Vagina (tissue), 2 donors: ENCODE results near the gene S1PR5. TPM values are rescaled to one million over a fixed set of nuclear protein-coding genes. Genes with fewer than 3 reads are reported as not detected.

ENCODE experiments used
- DNase-seq, 2 donors: peaks; one replicate each; pipeline ENCODE4 v3.0.0-alpha.2; 2017; ENCODE audit errors: extremely low spot score in 2 of 2
- H3K27ac ChIP-seq: fragments of 200-600 bp; sonication (generic); one replicate; pipeline ENCODE4 v1.5.1; 2019
- H3K27me3 ChIP-seq: fragments of 200-600 bp; sonication (generic); one replicate; pipeline ENCODE4 v1.5.1; 2019
- H3K36me3 ChIP-seq, 2 donors: fragments of 200-600 bp; sonication (generic); one replicate each; pipeline ENCODE4 v1.5.1; 2017 to 2019
- H3K4me1 ChIP-seq: fragments of 200-600 bp; sonication (generic); one replicate; pipeline ENCODE4 v1.5.1; 2019
- H3K4me3 ChIP-seq, 2 donors: fragments of 200-600 bp; sonication (generic); 1 replicate in 1 of 2; 2 replicates in 1 of 2; pipeline ENCODE4 v1.5.1; 2016 to 2019
- H3K9me3 ChIP-seq: fragments of 200-600 bp; sonication (generic); one replicate; pipeline ENCODE4 v1.5.1; 2019
- POLR2A ChIP-seq, 2 donors: fragments of 450-650 bp; IDR thresholded peaks; one replicate each; pipeline ENCODE4 v1.6.1; 2017; ENCODE audit warnings: antibody characterized with exemption in 2 of 2, mild to moderate bottlenecking in 2 of 2, moderate library complexity in 2 of 2
- POLR2AphosphoS5 ChIP-seq, 2 donors: sonication (generic); formaldehyde crosslinking; IDR thresholded peaks; one replicate each; pipeline ENCODE4 v1.9.0; 2017; ENCODE audit warnings: antibody characterized with exemption in 2 of 2, mild to moderate bottlenecking in 2 of 2, low read depth in 1 of 2; ENCODE audit not compliant: insufficient read depth in 1 of 2
- intact Hi-C: fragments of 100-400 bp; cut with DNase I; formaldehyde crosslinking; loops from one replicate; pipeline ENCODE4 v1.15.1; 2023
- total RNA-seq: library from RNA; depleted of rRNA; stranded (reverse); fragments of >200 nt; gene quantifications from one replicate; pipeline ENCODE4 v1.2.3, GENCODE V29; 2016
- TF ChIP-seq, protein P1 (sequence below), 3 experiments: fragments of 450-650 bp in 2 of 3; fragments of 200-600 bp in 1 of 3; sonication (generic) in 1 of 3; IDR thresholded peaks; one replicate each; pipeline ENCODE4 v1.5.1; 2017 to 2019; ENCODE audit warnings: antibody characterized with exemption in 3 of 3, mild to moderate bottlenecking in 2 of 3, moderate library complexity in 2 of 3

The S1PR5 gene
- total RNA-seq, 1 donor from 2014 or later, result 36.6 TPM

DNA sequence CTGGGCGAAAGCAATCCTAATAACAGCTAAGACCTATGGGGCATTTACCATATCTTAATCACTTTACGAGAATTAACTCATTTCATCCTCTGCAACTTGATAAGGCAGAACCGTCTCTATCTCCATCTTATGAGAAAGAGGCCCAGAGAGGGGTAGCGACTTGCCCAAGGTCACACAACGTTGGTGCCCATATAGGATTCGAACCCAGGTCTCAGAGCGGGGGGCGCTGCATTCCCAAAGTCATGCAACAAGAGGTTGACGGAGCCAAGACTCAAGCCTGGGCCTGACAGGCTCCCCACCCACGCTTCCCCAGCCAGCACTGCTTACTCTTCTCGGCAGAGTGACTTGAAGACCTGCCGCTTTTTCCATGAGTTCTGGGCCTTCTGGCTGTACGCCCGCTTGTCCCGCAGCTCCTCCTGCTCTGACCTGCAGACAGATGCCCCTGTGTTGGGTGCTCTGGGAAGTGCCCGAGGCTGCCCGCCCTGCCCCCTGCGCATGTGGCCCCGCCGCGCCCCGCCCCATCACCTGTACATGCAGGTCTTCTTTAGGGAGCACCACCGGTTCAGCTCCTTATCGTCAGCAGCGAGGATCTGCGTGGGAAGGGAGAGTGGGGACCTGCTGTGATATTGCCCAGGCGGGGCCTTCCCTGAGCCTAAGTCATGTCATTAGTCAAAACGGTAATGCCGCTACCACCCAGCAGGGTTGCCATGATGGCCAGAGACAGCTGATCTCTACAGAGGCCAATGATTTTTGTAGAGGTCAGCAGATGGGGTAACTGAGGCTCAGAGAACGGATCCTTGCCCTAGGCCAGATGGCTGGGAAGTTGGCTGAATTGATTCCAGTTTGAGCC, 37.7 kb upstream of the S1PR5 start:
- peaks cover 0 to 78% of the 10 kb centered on the region in 2 donors for H3K36me3 ChIP-seq
- H3K4me3 ChIP-seq, result no peak overlapping the region
- peaks cover 47% of the 10 kb centered on the region for H3K4me1 ChIP-seq
- DNase-seq, result no peak
- no peak for TF ChIP-seq POLR2A (IDR thresholded peaks at IDR 0.05)
- TF ChIP-seq, protein P1, sequence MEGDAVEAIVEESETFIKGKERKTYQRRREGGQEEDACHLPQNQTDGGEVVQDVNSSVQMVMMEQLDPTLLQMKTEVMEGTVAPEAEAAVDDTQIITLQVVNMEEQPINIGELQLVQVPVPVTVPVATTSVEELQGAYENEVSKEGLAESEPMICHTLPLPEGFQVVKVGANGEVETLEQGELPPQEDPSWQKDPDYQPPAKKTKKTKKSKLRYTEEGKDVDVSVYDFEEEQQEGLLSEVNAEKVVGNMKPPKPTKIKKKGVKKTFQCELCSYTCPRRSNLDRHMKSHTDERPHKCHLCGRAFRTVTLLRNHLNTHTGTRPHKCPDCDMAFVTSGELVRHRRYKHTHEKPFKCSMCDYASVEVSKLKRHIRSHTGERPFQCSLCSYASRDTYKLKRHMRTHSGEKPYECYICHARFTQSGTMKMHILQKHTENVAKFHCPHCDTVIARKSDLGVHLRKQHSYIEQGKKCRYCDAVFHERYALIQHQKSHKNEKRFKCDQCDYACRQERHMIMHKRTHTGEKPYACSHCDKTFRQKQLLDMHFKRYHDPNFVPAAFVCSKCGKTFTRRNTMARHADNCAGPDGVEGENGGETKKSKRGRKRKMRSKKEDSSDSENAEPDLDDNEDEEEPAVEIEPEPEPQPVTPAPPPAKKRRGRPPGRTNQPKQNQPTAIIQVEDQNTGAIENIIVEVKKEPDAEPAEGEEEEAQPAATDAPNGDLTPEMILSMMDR (IDR thresholded peaks at IDR 0.05), result no peak
- no peak for TF ChIP-seq POLR2AphosphoS5 (IDR thresholded peaks at IDR 0.05; ENCODE audit: insufficient read depth in 1 of 2, low read depth in 1 of 2)
- no peaks in the 10 kb centered on the region for H3K27me3 ChIP-seq
- no peaks in the 10 kb centered on the region for H3K9me3 ChIP-seq
- H3K27ac ChIP-seq, result peak overlapping the region; percentile 26
- intact Hi-C loops, result no loop called here

DNA sequence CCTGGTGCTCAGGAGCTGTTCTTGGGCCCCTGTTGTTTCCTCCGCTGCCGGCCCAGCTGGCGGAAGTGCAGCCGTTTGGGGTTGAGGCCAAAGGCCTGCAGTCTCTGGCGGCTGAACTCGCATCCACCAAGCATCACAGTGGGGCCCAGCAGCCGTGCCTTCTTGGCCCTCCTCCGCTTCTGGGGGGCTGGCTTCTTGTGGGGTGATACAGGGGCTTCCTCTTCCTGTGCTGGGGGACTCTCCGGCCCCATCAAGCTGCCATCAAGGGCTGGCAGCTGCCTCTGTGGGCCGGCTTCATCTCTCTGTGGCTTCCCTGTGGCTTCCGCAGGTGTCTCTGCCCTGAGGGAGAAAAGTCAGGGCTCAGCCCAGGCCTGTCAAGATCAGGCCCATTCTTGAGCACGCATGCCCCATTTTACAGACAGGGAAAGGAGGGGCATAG, 36.7 kb upstream of the S1PR5 start:
- intact Hi-C loops, result no loop called here
- Histone ChIP-seq H3K36me3 (peaks cover 0 to 78% of the 10 kb centered on the region in 2 donors), H3K4me3 (no peak overlapping the region), H3K27me3 (no peaks in the 10 kb centered on the region), H3K9me3 (no peaks in the 10 kb centered on the region), H3K4me1 (peaks cover 47% of the 10 kb centered on the region), H3K27ac (no peak overlapping the region)
- peak in 1 of 2 donors; percentile 34 for TF ChIP-seq POLR2AphosphoS5 (IDR thresholded peaks at IDR 0.05; ENCODE audit: insufficient read depth in 1 of 2, low read depth in 1 of 2)
- TF ChIP-seq, protein P1 (IDR thresholded peaks at IDR 0.05), result no peak
- no peak for DNase-seq

DNA sequence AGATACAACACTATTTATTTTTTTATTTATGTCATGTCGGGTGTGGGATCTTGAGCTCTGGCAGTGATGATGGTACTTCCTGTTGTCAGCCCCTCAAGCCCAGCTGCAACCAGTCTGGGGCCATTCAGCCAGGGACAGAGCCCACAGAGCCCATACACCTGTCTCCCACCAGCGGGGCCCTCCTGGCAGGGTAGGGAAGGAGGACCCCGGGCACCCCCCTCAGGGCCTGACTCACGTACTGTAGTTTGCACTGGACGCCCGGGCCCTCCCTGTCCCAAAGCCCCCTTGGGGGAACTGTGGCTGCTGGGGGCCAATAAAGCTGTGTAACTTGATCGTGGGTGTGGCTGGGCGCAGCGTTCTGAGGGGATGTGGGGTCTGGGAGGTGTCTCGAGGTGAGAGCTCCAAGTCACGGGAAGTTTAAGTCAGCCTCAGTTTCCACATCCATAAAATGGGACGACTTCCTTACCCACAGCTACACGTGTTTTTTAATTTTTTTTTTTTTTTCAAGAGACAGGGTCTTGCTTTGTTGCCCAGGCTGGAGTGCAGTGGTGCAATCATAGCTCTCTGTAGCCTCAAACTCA, 35.9 kb upstream of the S1PR5 start:
- TF ChIP-seq POLR2AphosphoS5 (IDR thresholded peaks at IDR 0.05; ENCODE audit: insufficient read depth in 1 of 2, low read depth in 1 of 2) (no peak), POLR2A (IDR thresholded peaks at IDR 0.05) (no peak)
- TF ChIP-seq, protein P1 (IDR thresholded peaks at IDR 0.05), result no peak
- intact Hi-C loops, result no loop called here
- no peaks in the 10 kb centered on the region for H3K27me3 ChIP-seq
- no peaks in the 10 kb centered on the region for H3K9me3 ChIP-seq
- peaks cover 0 to 79% of the 10 kb centered on the region in 2 donors for H3K36me3 ChIP-seq
- no peak overlapping the region for H3K4me3 ChIP-seq
- H3K4me1 ChIP-seq, result peaks cover 47% of the 10 kb centered on the region
- DNase-seq, result no peak
- no peak overlapping the region for H3K27ac ChIP-seq

- no peak for DNase-seq
- no peak overlapping the region for H3K27ac ChIP-seq
- H3K4me1 ChIP-seq, result peaks cover 47% of the 10 kb centered on the region
- no peak for TF ChIP-seq POLR2AphosphoS5 (IDR thresholded peaks at IDR 0.05; ENCODE audit: insufficient read depth in 1 of 2, low read depth in 1 of 2)
- TF ChIP-seq, protein P1 (IDR thresholded peaks at IDR 0.05), result no peak
- no peak for TF ChIP-seq POLR2A (IDR thresholded peaks at IDR 0.05)
- H3K36me3 ChIP-seq, result peaks cover 0 to 77% of the 10 kb centered on the region in 2 donors
- no peaks in the 10 kb centered on the region for H3K9me3 ChIP-seq
- no peaks in the 10 kb centered on the region for H3K27me3 ChIP-seq
- intact Hi-C loops, result no loop called here
- H3K4me3 ChIP-seq, result no peak overlapping the region
Measured at GRCh38 chr19:10552510-10553053, 35.3 kb upstream of the S1PR5 start.
